ENCODE results near the gene SKP2.
A peak's percentile ranks its signal among the peaks of the same experiment; 100 is the strongest.

The SKP2 gene

GRCh38 chr5:36199620-36200019 is 47.7 kb downstream of the SKP2 start:
- in situ Hi-C loops (cut with HindIII; ENCODE audit: low pct_ligation_motif_present, low sequenced_read_pairs) = no loop called here
- DNase-seq = no peak
- TF ChIP-seq CTCF (IDR thresholded peaks at IDR 0.05; ENCODE audit: low read depth, low read length, missing control alignments) = no peak
- Histone ChIP-seq H3K36me3 (replicated peaks) (peaks cover 3% of the 10 kb centered on the region), H3K4me3 (ENCODE audit: low read depth, low read length) (no peak overlapping the region), H3K27ac (peak overlapping the region; percentile 35), H3K27me3 (replicated peaks) (no peaks in the 10 kb centered on the region)

GRCh38 chr5:36200513-36200912 is 48.6 kb downstream of the SKP2 start:
- DNase-seq = peak; percentile 71
- H3K4me3 ChIP-seq (ENCODE audit: low read depth, low read length) = no peak overlapping the region
- peaks cover 3% of the 10 kb centered on the region for H3K36me3 ChIP-seq (replicated peaks)
- no peaks in the 10 kb centered on the region for H3K27me3 ChIP-seq (replicated peaks)
- in situ Hi-C loops (cut with HindIII; ENCODE audit: low pct_ligation_motif_present, low sequenced_read_pairs) = no loop called here
- no peak for TF ChIP-seq CTCF (IDR thresholded peaks at IDR 0.05; ENCODE audit: low read depth, low read length, missing control alignments)
- H3K27ac ChIP-seq = no peak overlapping the region

GRCh38 chr5:36202521-36202961 is 50.6 kb downstream of the SKP2 start:
- DNase-seq = peak; percentile 36
- Histone ChIP-seq H3K4me3 (ENCODE audit: low read depth, low read length) (no peak overlapping the region), H3K27me3 (replicated peaks) (no peaks in the 10 kb centered on the region), H3K36me3 (replicated peaks) (no peaks in the 10 kb centered on the region), H3K27ac (no peak overlapping the region)
- TF ChIP-seq CTCF (IDR thresholded peaks at IDR 0.05; ENCODE audit: low read depth, low read length, missing control alignments) = no peak
- in situ Hi-C loops (cut with HindIII; ENCODE audit: low pct_ligation_motif_present, low sequenced_read_pairs) = no loop called here

GRCh38 chr5:36205329-36205728 is 53.4 kb downstream of the SKP2 start:
- in situ Hi-C loops (cut with HindIII; ENCODE audit: low pct_ligation_motif_present, low sequenced_read_pairs) = no loop called here
- no peaks in the 10 kb centered on the region for H3K36me3 ChIP-seq (replicated peaks)
- no peaks in the 10 kb centered on the region for H3K27me3 ChIP-seq (replicated peaks)
- no peak overlapping the region for H3K27ac ChIP-seq
- TF ChIP-seq CTCF (IDR thresholded peaks at IDR 0.05; ENCODE audit: low read depth, low read length, missing control alignments) = no peak
- no peak for DNase-seq
- H3K4me3 ChIP-seq (ENCODE audit: low read depth, low read length) = no peak overlapping the region

GRCh38 chr5:36206913-36207312 is 55.0 kb downstream of the SKP2 start:
- Histone ChIP-seq H3K27me3 (replicated peaks) (no peaks in the 10 kb centered on the region), H3K36me3 (replicated peaks) (no peaks in the 10 kb centered on the region), H3K27ac (no peak overlapping the region), H3K4me3 (ENCODE audit: low read depth, low read length) (no peak overlapping the region)
- DNase-seq = no peak
- no peak for TF ChIP-seq CTCF (IDR thresholded peaks at IDR 0.05; ENCODE audit: low read depth, low read length, missing control alignments)
- in situ Hi-C loops (cut with HindIII; ENCODE audit: low pct_ligation_motif_present, low sequenced_read_pairs) = no loop called here

- no peak for TF ChIP-seq CTCF (IDR thresholded peaks at IDR 0.05; ENCODE audit: low read depth, low read length, missing control alignments)
- in situ Hi-C loops (cut with HindIII; ENCODE audit: low pct_ligation_motif_present, low sequenced_read_pairs) = no loop called here
- DNase-seq = no peak
- H3K27me3 ChIP-seq (replicated peaks) = no peaks in the 10 kb centered on the region
- no peaks in the 10 kb centered on the region for H3K36me3 ChIP-seq (replicated peaks)
- no peak overlapping the region for H3K27ac ChIP-seq
- no peak overlapping the region for H3K4me3 ChIP-seq (ENCODE audit: low read depth, low read length)
Observed at GRCh38 chr5:36208786-36209185, 56.9 kb downstream of the SKP2 start.
